HCT116 (cell line): ENCODE data around the gene SERTAD3. TPM values are rescaled to one million over a fixed set of nuclear protein-coding genes. Genes with fewer than 3 reads are reported as not detected.
"Not testable (repeated sequence)": the region's sequence is repeated elsewhere in the genome, so short reads cannot be mapped to it uniquely, and the experiment has no call there.

Experiments
- ATAC-seq: fragments of 200-7000 bp; cut with Tn5 transposase; 2 replicates; pipeline ENCODE4 v1.9.1; 2020; ENCODE audit warnings: mild to moderate bottlenecking, moderate library complexity
- BruUV-seq: library from RNA; stranded (reverse); fragments of 400-500 nt; replicated peaks from 2 replicates; lab custom pipeline; 2021; lab: Mats Ljungman, UMichigan
- CTCF ChIA-PET: fragments of 300-600 bp; sonication (Branson Sonifier 250); formaldehyde crosslinking; loops from one replicate; lab custom pipeline; 2021; ENCODE audit warnings: antibody characterized with exemption; lab: Charles Lee
- POLR2A ChIA-PET: fragments of 300-600, 350-600 bp; sonication (Branson Sonifier 250); formaldehyde crosslinking; loops from one replicate; lab custom pipeline; 2021; ENCODE audit warnings: antibody characterized with exemption; lab: Charles Lee
- RAD21 ChIA-PET, 2 experiments: fragments of 300-600 bp; sonication (Branson Sonifier 250); formaldehyde crosslinking; loops; one replicate each; lab custom pipeline; 2023; ENCODE audit warnings: low total read pairs in 2 of 2; ENCODE audit not compliant: uncharacterized antibody in 2 of 2, unreplicated experiment in 2 of 2, low non-redundant PET in 1 of 2; lab: Charles Lee
- DNase-seq: peaks from one replicate; pipeline ENCODE4 v3.0.0-alpha.2; 2010; ENCODE audit warnings: low read depth, low spot score
- H2AFZ ChIP-seq: fragments of 200-600 bp; shearing (Covaris generic), sonication (generic); 2 replicates; pipeline ENCODE4 v1.6.1; 2017; ENCODE audit warnings: low read depth, mixed run types, mixed read lengths, antibody characterized with exemption, low read length; ENCODE audit not compliant: poor library complexity, severe bottlenecking
- H3K27ac ChIP-seq: 2 replicates; pipeline ENCODE4 v1.5.1; 2012; ENCODE audit warnings: low read depth, low read length
- H3K27me3 ChIP-seq: fragments of 200-600 bp; sonication (generic); 2 replicates; pipeline ENCODE4 v1.6.1; 2016; ENCODE audit warnings: mixed run types, low read length, mixed read lengths; ENCODE audit not compliant: insufficient read depth
- H3K36me3 ChIP-seq, 2 experiments: fragments of 200-500 bp in 1 of 2; fragments of 200-600 bp in 1 of 2; sonication (Bioruptor generic) in 1 of 2; sonication (generic) in 1 of 2; 2 replicates each; pipeline versions ENCODE4 v1.5.1 to v1.6.1; 2014 to 2016; ENCODE audit warnings: low read length in 2 of 2, inconsistent platforms in 1 of 2, mixed read lengths in 1 of 2, mixed run types in 1 of 2; ENCODE audit not compliant: insufficient read depth in 2 of 2, control insufficient read depth in 1 of 2
- H3K4me1 ChIP-seq, 2 experiments: fragments of 200-600 bp in 1 of 2; sonication (generic) in 1 of 2; 2 replicates each; pipeline versions ENCODE4 v1.5.1 to v1.6.1; 2012 to 2017; ENCODE audit warnings: low read length in 2 of 2, inconsistent platforms in 1 of 2, mild to moderate bottlenecking in 1 of 2, mixed read lengths in 1 of 2, mixed run types in 1 of 2, moderate library complexity in 1 of 2; ENCODE audit not compliant: insufficient read depth in 2 of 2, control insufficient read depth in 1 of 2
- H3K4me2 ChIP-seq: fragments of 200-600 bp; sonication (generic); 2 replicates; pipeline ENCODE4 v1.6.1; 2017; ENCODE audit warnings: mixed run types, low read length, mixed read lengths
- H3K4me3 ChIP-seq, 2 experiments: fragments of 200-600 bp in 1 of 2; sonication (generic) in 1 of 2; replicated peaks in 1 of 2; 2 replicates each; pipeline ENCODE4 v1.5.1; 2011 to 2016; ENCODE audit warnings: low read length in 2 of 2, control low read depth in 1 of 2, low read depth in 1 of 2, mild to moderate bottlenecking in 1 of 2, mixed read lengths in 1 of 2, mixed run types in 1 of 2
- H3K79me2 ChIP-seq: fragments of 200-600 bp; sonication (generic); 2 replicates; pipeline ENCODE4 v1.6.1; 2017; ENCODE audit warnings: mild to moderate bottlenecking, mixed run types, low read length, moderate library complexity, mixed read lengths; ENCODE audit not compliant: insufficient read depth
- H3K9ac ChIP-seq: fragments of 200-600 bp; sonication (generic); 2 replicates; pipeline ENCODE4 v1.6.1; 2016; ENCODE audit warnings: low read length, mixed read lengths
- H3K9me2 ChIP-seq: fragments of 200-600 bp; sonication (generic), shearing (Covaris generic); 2 replicates; pipeline ENCODE4 v1.6.1; 2017; ENCODE audit warnings: mixed run types, mild to moderate bottlenecking, moderate library complexity; ENCODE audit not compliant: insufficient read depth
- H3K9me3 ChIP-seq, 2 experiments: fragments of 200-500 bp in 1 of 2; fragments of 200-600 bp in 1 of 2; sonication (Bioruptor generic) in 1 of 2; sonication (generic) in 1 of 2; 2 replicates each; pipeline ENCODE4 v1.6.1; 2014 to 2017; ENCODE audit warnings: low read length in 2 of 2, mixed read lengths in 2 of 2, inconsistent platforms in 1 of 2, low read depth in 1 of 2, mild to moderate bottlenecking in 1 of 2, mixed run types in 1 of 2, moderate library complexity in 1 of 2; ENCODE audit not compliant: control insufficient read depth in 1 of 2, insufficient read depth in 1 of 2
- H4K20me1 ChIP-seq: fragments of 200-600 bp; sonication (generic), shearing (Covaris generic); 2 replicates; pipeline ENCODE4 v1.6.1; 2017; ENCODE audit warnings: mixed run types, mild to moderate bottlenecking, moderate library complexity; ENCODE audit not compliant: insufficient read depth
- CEBPB ChIP-seq: IDR thresholded peaks from 2 replicates; pipeline ENCODE4 v1.6.1; 2012; ENCODE audit warnings: low read depth
- EGR1 ChIP-seq: IDR thresholded peaks from 2 replicates; pipeline ENCODE4 v1.6.1; 2012; ENCODE audit warnings: low read depth
- EZH2 ChIP-seq: fragments of 200-600 bp; sonication (generic); IDR thresholded peaks from 2 replicates; pipeline ENCODE4 v1.6.1; 2017; ENCODE audit warnings: antibody characterized with exemption, mixed run types
- POLR2A ChIP-seq: IDR thresholded peaks from 2 replicates; pipeline ENCODE4 v1.7.0; 2011; ENCODE audit warnings: borderline replicate concordance; ENCODE audit not compliant: insufficient read depth, insufficient read length; ENCODE audit errors: extremely low read depth
- POLR2AphosphoS5 ChIP-seq: IDR thresholded peaks from 2 replicates; pipeline ENCODE4 v1.6.1; 2011; ENCODE audit warnings: mild to moderate bottlenecking, low read depth, low read length, moderate library complexity
- SIN3A ChIP-seq: IDR thresholded peaks from 2 replicates; pipeline ENCODE4 v1.6.1; 2012; ENCODE audit warnings: low read depth
- SP1 ChIP-seq: IDR thresholded peaks from 2 replicates; pipeline ENCODE4 v1.6.1; 2012; ENCODE audit warnings: low read depth
- TCF7L2 ChIP-seq: IDR thresholded peaks from 2 replicates; pipeline ENCODE4 v1.7.0; 2011; ENCODE audit warnings: borderline replicate concordance, inconsistent platforms; ENCODE audit not compliant: insufficient read depth, insufficient read length; ENCODE audit errors: extremely low read depth
- ZFX ChIP-seq: fragments of 450-650 bp; IDR thresholded peaks from 2 replicates; pipeline ENCODE4 v1.6.1; 2017
- intact Hi-C: fragments of 100-400 bp; cut with micrococcal nuclease; formaldehyde crosslinking; loops from 2 replicates; pipeline ENCODE4 v1.10.0; 2022
- total RNA-seq: library from RNA; stranded (reverse); gene quantifications from one replicate; pipeline ENCODE4 v1.2.1, GENCODE V29; 2021; ENCODE audit not compliant: unreplicated experiment
- TF ChIP-seq, protein P1 (sequence below): IDR thresholded peaks from 2 replicates; pipeline ENCODE4 v1.6.1; 2012
- TF ChIP-seq, protein P2 (sequence below): IDR thresholded peaks from 2 replicates; pipeline ENCODE4 v1.6.1; 2012
- TF ChIP-seq, protein P3 (sequence below), 3 experiments: fragments of 200-600 bp in 1 of 3; sonication (generic) in 1 of 3; IDR thresholded peaks in 2 of 3; conservative IDR thresholded peaks in 1 of 3; 2 replicates each; pipeline ENCODE4 v1.5.1; 2012 to 2017; ENCODE audit warnings: low read depth in 2 of 3, low read length in 2 of 3, antibody characterized with exemption in 1 of 3, borderline replicate concordance in 1 of 3, control low read depth in 1 of 3, mild to moderate bottlenecking in 1 of 3, mixed read lengths in 1 of 3, mixed run types in 1 of 3, moderate library complexity in 1 of 3; ENCODE audit not compliant: insufficient read depth in 1 of 3

SERTAD3 gene
- total RNA-seq, 1 experiment from 2014 or later = 32.4 TPM

- ATAC-seq (peak; percentile 92), DNase-seq (no peak)
- no peaks in the 10 kb centered on the region for H4K20me1 ChIP-seq
- TSS peak; percentile 99 for BruUV-seq
- TF ChIP-seq EZH2 = no peak
- TF ChIP-seq CEBPB = no peak
- TF ChIP-seq EGR1 = peak; percentile 40; the same call in 1 of the 2 replicates
- no peak for TF ChIP-seq TCF7L2
- TF ChIP-seq POLR2AphosphoS5 = peak; percentile 83
- peak; percentile 48 for TF ChIP-seq POLR2A
- peak; percentile 76 for TF ChIP-seq ZFX
- TF ChIP-seq, protein P1, sequence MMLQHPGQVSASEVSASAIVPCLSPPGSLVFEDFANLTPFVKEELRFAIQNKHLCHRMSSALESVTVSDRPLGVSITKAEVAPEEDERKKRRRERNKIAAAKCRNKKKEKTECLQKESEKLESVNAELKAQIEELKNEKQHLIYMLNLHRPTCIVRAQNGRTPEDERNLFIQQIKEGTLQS = no peak
- peak; percentile 54 for TF ChIP-seq SP1
- TF ChIP-seq, protein P2, sequence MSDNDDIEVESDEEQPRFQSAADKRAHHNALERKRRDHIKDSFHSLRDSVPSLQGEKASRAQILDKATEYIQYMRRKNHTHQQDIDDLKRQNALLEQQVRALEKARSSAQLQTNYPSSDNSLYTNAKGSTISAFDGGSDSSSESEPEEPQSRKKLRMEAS = peak; percentile 50; the same call in 1 of the 2 replicates
- TF ChIP-seq, protein P3, sequence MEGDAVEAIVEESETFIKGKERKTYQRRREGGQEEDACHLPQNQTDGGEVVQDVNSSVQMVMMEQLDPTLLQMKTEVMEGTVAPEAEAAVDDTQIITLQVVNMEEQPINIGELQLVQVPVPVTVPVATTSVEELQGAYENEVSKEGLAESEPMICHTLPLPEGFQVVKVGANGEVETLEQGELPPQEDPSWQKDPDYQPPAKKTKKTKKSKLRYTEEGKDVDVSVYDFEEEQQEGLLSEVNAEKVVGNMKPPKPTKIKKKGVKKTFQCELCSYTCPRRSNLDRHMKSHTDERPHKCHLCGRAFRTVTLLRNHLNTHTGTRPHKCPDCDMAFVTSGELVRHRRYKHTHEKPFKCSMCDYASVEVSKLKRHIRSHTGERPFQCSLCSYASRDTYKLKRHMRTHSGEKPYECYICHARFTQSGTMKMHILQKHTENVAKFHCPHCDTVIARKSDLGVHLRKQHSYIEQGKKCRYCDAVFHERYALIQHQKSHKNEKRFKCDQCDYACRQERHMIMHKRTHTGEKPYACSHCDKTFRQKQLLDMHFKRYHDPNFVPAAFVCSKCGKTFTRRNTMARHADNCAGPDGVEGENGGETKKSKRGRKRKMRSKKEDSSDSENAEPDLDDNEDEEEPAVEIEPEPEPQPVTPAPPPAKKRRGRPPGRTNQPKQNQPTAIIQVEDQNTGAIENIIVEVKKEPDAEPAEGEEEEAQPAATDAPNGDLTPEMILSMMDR (IDR thresholded peaks at IDR 0.05 in 2 of 3, conservative IDR thresholded peaks at IDR 0.05 in 1 of 3; ENCODE audit: borderline replicate concordance in 1 of 3, insufficient read depth in 1 of 3, low read depth in 2 of 3, low read length in 2 of 3) = no peak
- TF ChIP-seq SIN3A = peak; percentile 62
- H3K79me2 ChIP-seq = no peaks in the 10 kb centered on the region
- H3K4me1 ChIP-seq = peaks cover 31 to 43% of the 10 kb centered on the region in 2 experiments
- peak overlapping the region; percentile 95 for H3K27ac ChIP-seq
- peak overlapping the region; percentile 76 for H3K4me2 ChIP-seq
- no peak overlapping the region for H2AFZ ChIP-seq
- no peaks in the 10 kb centered on the region for H3K36me3 ChIP-seq
- RAD21 ChIA-PET = interaction anchor here in 1 of 2 experiments (0.6 kb wide), 1 partner anchor 203 kb away, joined by 3 read pairs; no protein-coding TSS in a partner anchor
- H3K4me3 ChIP-seq = peak overlapping the region; percentile 36 to 54
- H3K9ac ChIP-seq = peak overlapping the region; percentile 72
- intact Hi-C loops = no loop called here
- H3K9me2 ChIP-seq = no peaks in the 10 kb centered on the region
- CTCF ChIA-PET = interaction anchor here (1.0 to 1.7 kb wide), 5 partner anchors 9 to 150 kb away, joined by 3 to 7 read pairs (median 3); no protein-coding TSS in a partner anchor
- no peaks in the 10 kb centered on the region for H3K9me3 ChIP-seq
- no peaks in the 10 kb centered on the region for H3K27me3 ChIP-seq
- POLR2A ChIA-PET = interaction anchor here (1.1 to 2.0 kb wide), 3 partner anchors 8 to 21 kb away, joined by 3 to 9 read pairs (median 4); partner anchors contain the start of genes PRX and SERTAD1
These were observed 10.5 kb downstream of the SERTAD3 start for GRCh38 chr19:40433391-40434216.

DNA sequence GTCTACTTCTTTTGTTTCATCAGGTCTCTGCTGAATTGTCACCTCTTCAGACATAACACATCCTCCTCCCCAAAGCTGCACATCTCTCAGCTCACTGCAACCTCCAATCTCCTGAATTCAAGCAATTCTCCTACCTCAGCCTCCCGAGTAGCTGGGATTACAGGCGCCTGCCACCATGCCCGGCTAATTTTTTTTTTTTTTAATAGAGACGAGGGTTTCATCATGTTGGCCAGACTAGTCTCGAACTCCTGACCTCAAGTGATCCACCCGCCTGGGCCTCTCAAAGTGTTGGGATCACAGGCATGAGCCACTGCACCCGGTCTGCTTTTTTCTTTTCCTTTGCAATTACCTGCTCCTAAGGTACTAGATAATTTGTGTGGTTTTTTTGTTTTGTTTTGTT, 11.4 kb downstream of the SERTAD3 start:
- H2AFZ ChIP-seq, intact Hi-C loops, BruUV-seq, H3K27me3 ChIP-seq, H3K9me3 ChIP-seq, H4K20me1 ChIP-seq, H3K36me3 ChIP-seq, DNase-seq, ATAC-seq, H3K79me2 ChIP-seq, H3K9me2 ChIP-seq: not testable (repeated sequence)
- Histone ChIP-seq H3K4me2 (peak overlapping the region; percentile 76), H3K4me1 (peaks cover 31 to 43% of the 10 kb centered on the region in 2 experiments), H3K27ac (peak overlapping the region; percentile 95), H3K4me3 (peak overlapping the region; percentile 36 to 54), H3K9ac (peak overlapping the region; percentile 72)
- POLR2A ChIA-PET = interaction anchor here (0.7 to 1.2 kb wide), 2 partner anchors 20 to 33 kb away, joined by 3 read pairs; partner anchors contain the start of genes BLVRB and PRX
- RAD21 ChIA-PET = interaction anchor here in 1 of 2 experiments (0.6 kb wide), 1 partner anchor 202 kb away, joined by 3 read pairs; no protein-coding TSS in a partner anchor
- CTCF ChIA-PET = interaction anchor here (1.1 to 1.7 kb wide), 4 partner anchors 10 to 151 kb away, joined by 3 to 7 read pairs (median 3); no protein-coding TSS in a partner anchor
